Activated CD4-positive, alpha-beta T cell treated with anti-CD3 and anti-CD28 coated beads, Interleukin-2, amount 50 U/mL, for 4 hours (primary cell): ENCODE data around the gene C1QL2.

Experiments
- DNase-seq, 2 experiments: peaks; one replicate each; pipeline ENCODE4 v3.0.0-alpha.2; 2020

The C1QL2 gene

DNA sequence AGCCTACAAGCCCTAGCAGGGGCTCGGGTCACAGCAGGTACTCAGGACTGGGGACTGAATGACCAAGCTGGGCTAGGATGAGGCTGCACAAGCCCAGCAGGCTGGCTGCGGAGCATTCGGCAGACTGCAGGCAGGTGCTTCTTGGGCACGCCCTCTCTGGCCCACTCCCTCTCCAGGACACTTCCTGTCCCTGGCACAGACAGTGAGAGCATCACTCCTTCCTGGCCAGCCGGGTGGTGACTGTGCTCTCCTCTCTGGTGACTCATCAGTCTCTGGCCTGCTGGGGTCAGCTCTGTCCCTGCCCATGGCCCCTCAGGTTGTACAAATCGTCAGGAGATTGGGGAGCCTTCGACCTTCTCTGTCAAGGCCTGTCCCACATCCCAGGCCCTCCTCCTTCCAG, 22.5 kb downstream of the C1QL2 start:
- DNase-seq = no peak

DNA sequence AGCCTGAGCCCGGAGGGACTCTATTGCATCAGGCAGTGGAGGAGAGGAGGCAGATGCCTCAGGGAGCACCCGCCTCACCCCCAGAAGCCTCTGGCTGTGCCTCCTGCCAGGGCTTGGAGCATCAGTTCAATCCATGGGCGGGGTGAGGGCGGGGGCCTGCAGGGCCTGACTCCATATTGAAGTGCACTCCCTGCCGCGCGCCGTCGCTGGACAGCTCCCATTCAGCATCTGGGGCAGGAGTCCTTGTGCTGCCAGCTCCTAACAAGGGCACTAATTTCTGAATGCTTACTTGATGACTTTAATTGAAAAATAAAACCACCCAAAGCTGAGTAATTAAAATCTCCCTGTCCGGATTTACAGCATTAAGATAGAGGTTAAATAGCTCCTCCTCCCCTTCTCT, 23.8 kb downstream of the C1QL2 start:
- no peak for DNase-seq

DNA sequence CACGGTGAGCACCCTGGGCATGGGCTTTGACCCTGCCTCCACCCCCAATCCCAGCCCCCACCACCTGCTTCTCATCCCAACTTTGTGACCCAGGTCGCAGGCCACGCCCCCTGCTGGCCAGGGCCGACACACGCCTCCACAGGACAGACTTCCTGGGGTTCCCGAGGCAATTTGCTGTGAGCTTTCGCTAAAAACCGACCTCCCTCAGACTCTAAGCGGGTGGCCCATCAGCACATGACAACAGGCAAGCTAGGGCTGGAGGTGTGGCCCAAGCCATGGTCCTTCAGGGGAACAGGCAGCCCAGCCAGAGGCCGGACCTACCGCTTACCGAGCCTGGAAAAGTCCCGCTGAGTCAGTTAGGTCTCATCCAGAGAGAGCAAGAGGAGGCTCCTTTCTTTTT, 31.9 kb downstream of the C1QL2 start:
- peak; percentile 12 to 18 for DNase-seq

DNA sequence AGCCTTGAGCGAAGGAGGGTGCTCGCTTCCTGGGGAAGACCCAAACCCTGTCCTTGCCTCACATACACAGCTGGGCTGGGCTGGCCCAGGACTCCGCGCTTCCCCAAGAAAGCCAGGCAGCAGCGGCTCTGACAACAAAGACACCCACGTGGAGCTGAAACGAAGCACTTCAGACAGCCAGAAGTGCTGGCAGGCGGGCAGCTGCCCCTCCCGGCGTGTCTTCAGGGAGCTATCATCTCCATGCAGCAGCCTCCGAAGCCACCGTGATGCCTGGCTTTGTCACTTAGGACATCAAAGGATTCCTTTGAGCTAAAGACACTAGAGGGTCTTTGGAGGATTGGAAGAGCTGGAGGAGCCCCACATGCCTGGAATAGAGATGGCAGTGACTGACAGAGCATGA, 35.2 kb downstream of the C1QL2 start:
- DNase-seq = no peak

GRCh38 chr2:119122663-119123062, 35.9 kb downstream of the C1QL2 start:
- DNase-seq = no peak

- DNase-seq = no peak
Observed at GRCh38 chr2:119119999-119120756, 38.4 kb downstream of the C1QL2 start.

GRCh38 chr2:119119076-119119785, 39.3 kb downstream of the C1QL2 start:
- no peak for DNase-seq

- no peak for DNase-seq
Observed at GRCh38 chr2:119117891-119118882, 40.4 kb downstream of the C1QL2 start.

GRCh38 chr2:119117408-119117807, 41.1 kb downstream of the C1QL2 start:
- DNase-seq = no peak

DNA sequence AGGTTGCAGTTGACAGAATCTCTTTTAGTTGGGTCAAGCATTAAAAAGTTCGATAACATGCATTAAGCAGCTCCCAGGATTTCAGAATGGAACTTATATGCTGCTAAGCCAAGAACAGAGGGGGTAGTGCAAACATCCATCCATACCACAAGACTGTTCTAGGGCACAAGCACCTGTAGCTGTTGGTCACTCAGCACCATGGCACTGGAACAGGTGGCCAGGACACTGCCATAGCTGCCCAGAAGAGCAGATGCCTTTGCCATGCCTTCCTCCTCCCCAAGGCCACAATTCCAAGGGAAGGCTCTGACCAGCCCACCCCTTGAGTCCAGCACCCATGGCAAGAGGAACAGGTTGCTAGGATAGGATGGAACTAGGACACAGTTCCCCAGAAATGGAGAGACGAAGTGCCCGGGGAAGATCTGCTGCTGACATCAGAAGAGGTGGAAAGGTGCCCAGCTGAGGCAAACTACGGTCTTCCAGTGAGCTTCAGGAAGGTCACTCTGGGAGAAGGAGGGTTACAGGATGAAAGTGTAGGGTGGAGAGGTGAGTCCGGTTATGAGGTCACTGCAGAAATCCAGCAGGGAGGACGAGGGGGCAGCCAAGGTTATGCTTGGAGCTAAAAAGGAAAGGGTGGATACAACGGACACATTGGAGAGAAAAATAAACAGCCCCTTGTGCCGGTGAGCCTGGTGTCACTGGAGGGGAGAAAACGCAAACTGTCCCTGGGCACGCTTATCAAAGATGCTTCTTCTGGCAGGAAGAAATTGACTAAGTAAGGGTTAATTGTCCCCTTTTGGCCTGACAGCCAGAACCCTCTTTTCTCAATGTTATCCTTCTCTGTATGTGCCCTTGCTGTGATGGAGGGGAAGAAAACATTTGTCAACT, 41.9 kb downstream of the C1QL2 start:
- no peak for DNase-seq

DNA sequence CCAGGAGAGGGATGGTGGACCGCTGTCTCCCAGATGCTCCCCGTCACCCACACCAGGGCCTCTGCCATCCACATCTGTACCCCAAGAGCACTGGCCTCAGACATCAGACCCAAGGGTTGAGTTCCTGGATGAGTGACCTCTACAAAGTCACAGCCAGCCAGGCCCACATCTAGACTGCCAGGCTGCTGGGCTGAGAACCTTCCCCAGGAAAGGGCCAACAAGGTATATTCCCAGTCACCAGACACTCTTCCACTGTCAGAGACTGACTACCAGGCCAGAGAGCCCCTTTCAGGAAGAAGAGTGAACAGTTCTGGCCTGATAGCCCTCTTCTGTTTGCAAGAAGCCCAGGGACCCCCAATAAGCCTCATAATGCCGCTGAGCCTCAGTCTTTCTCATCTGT, 44.3 kb downstream of the C1QL2 start:
- DNase-seq = no peak

- DNase-seq = no peak
Observed at GRCh38 chr2:119113489-119113770, 45.1 kb downstream of the C1QL2 start.

- DNase-seq = no peak
Observed at GRCh38 chr2:119112770-119113488, 45.6 kb downstream of the C1QL2 start.

DNA sequence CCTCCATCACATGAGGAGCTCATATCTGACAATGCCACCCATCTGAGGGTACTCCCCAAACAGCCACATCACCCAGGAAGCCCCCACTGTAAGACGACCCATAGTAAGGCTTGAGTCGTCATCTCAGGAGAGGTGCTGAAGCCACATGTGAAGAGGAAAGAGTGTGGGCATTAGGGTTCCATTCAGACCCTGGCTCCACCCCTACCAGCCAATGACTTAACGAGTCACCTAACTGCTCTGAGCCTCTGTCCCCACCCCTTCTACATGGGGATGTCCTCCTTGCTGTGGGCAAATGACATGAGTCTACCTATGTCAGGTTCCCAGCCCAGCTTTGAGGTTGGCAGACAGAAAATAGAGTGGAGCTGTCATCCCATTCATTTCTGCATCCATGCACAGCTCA, 46.3 kb downstream of the C1QL2 start:
- DNase-seq = no peak

GRCh38 chr2:119111115-119111975, 47.2 kb downstream of the C1QL2 start:
- DNase-seq = no peak

DNA sequence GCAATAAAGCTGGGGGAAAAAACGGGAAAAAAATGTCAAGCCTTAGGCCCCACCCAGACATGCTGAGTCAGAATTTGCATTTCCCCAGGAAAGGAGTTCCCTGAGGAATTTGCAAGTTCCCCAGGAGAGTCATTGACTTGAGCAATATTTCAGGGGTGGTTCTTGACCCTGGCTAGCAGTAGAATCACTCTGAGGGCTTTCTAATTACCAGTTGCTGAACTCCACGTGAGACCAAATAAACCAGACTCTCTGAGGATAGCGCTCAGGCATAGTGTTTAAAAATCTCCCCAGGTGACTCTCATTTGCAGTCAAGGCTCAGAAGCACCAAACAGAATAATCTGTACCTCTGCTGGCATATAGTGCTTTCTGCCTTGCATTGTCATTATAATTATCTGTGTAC, 48.7 kb downstream of the C1QL2 start:
- no peak for DNase-seq

- DNase-seq = no peak
Observed at GRCh38 chr2:119108186-119108585, 50.4 kb downstream of the C1QL2 start.

GRCh38 chr2:119106301-119106897, 52.2 kb downstream of the C1QL2 start:
- DNase-seq = peak; percentile 7 to 12
